HG02970 (cell line): Measurements from ENCODE around the gene JAG1.
"Not testable (repeated sequence)": the region's sequence is repeated elsewhere in the genome, so short reads cannot be mapped to it uniquely, and the experiment has no call there.

Experiments used
- ATAC-seq: cut with Tn5 transposase; IDR thresholded peaks from one replicate; pipeline ENCODE4 v1.9.1; 2021; ENCODE audit warnings: mild to moderate bottlenecking, moderate library complexity, moderate number of reproducible peaks; ENCODE audit not compliant: unreplicated experiment, low FRiP score

JAG1 gene

GRCh38 chr20:10619427-10619826 is 54.4 kb downstream of the JAG1 start:
- no peak for ATAC-seq

GRCh38 chr20:10618611-10619245 is 55.1 kb downstream of the JAG1 start:
- no peak for ATAC-seq

GRCh38 chr20:10617549-10618133 is 56.2 kb downstream of the JAG1 start:
- ATAC-seq = not testable (repeated sequence)

DNA sequence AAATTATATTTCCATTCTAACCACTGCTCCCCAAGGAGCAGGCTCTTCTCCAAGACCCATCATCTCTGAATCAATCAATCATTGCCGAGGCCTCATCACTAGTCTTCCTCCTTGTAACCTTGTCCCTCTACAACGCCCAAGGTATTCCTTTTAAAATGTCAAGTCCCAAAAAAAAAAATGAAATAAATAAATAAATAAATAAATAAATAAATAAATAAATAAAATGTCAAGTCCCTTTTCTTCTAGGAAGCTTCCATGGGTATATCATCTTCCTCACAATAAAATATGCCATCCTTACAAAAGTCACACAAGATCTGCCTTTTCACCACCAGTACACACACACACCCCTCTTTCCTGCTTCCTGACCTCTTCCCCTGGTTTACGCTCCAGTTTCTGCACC is 57.6 kb downstream of the JAG1 start:
- no peak for ATAC-seq

DNA sequence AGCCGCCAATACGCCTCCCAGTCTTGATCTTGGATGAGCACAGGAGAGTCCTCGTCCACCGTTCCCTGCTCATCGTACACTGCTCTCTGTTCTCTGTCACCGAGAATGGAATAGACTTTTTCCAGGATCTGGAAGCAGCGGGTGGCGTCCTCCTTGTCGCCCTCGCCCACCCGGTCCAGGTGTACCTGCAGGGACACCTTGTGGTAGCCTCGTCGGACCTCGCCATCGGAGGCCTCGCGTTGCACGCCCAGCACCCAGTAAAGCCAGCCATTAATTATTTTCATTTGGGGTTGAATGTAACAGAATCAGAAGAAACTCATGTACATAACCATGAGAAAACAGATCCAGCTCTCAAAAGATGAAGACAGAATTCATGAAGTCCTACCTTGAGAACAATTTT is 59.9 kb downstream of the JAG1 start:
- no peak for ATAC-seq

- not testable (repeated sequence) for ATAC-seq
These were observed 60.4 kb downstream of the JAG1 start for GRCh38 chr20:10613426-10613825.

DNA sequence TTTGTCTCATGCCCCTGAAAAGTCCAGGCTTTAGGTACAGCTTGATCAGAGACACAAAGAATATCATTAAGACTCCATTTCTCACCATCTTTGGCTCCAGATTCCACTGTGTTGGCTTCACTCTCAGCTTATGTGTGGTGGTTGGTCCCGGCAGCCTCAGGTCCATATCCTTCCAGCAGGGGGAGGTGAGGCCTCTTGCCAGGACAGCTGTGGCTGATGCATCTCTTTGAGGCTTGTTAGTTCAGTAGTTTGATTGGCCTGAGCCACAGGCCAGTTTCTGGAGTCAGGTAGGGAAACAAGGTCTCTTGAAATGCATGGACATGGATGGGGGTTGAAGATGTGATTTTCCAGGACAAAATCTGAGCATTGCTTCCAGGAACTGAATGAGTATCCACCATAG is 62.4 kb downstream of the JAG1 start:
- no peak for ATAC-seq

GRCh38 chr20:10610251-10610650 is 63.5 kb downstream of the JAG1 start:
- ATAC-seq = no peak

GRCh38 chr20:10609770-10610169 is 64.0 kb downstream of the JAG1 start:
- no peak for ATAC-seq

DNA sequence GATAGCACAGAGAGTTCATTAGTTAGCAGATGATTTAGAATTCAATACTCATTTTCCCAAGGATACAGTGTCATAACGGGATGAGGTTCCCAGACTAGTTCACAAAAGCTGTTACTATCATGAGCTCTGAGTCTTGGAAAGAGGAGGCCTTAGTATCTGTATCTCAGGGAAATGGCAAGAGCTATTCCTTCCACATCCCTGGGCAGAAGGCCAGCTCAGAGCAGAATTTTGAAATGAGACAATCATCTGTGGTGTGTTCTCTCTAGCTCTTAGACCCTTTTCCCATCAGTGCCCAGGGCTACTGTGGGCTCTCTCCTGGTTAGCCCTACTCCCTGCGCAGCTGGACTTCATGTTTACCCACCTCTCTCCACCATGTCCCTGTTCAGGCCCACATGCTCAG is 64.5 kb downstream of the JAG1 start:
- no peak for ATAC-seq

GRCh38 chr20:10605547-10606195 is 68.1 kb downstream of the JAG1 start:
- ATAC-seq = no peak

- no peak for ATAC-seq
These were observed 68.8 kb downstream of the JAG1 start for GRCh38 chr20:10604865-10605440.

GRCh38 chr20:10603971-10604864 is 69.6 kb downstream of the JAG1 start:
- no peak for ATAC-seq

- ATAC-seq = no peak
These were observed 70.4 kb downstream of the JAG1 start for GRCh38 chr20:10603378-10603777.

GRCh38 chr20:10602221-10602871 is 71.5 kb downstream of the JAG1 start:
- ATAC-seq = no peak

- ATAC-seq = no peak
These were observed 76.2 kb downstream of the JAG1 start for GRCh38 chr20:10597637-10598036.

DNA sequence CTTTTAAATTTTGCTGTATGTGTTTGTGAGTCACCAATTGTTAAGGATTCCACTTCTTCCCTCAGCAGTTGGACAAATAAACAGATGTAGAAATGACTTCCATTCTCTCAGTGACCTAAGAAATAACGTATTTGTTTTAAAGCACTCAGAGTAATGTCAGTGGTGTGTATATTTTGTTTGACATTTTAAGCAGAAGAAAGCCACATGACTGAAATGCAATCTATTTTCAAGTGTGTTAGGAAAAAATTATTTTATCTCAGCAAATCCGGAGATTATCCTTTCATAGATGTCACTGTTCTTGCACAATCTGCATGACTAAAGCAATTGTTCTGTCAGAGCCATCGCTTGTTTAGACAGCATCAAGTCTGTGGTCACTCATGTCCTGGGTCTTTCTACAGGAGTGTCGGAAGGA is 77.1 kb downstream of the JAG1 start:
- no peak for ATAC-seq

DNA sequence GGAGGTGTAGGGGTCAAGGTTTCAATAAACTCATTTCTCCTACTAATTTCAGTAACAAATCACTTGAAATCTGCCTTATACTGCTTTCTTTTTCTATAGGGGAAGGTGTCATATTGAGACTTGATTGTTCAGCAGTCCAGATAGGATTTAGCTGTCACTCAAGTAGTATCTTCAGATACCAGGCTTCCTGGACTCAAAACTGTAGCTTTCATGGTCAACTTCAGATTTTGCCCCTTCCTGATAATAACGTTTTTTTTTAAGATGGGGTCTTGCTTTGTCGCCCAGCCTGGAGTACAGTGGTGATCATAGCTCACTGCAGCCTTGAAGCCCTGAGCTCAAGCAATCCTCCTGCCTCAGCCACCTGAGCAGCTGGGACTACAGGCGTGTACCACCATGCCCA is 77.8 kb downstream of the JAG1 start:
- ATAC-seq = no peak

DNA sequence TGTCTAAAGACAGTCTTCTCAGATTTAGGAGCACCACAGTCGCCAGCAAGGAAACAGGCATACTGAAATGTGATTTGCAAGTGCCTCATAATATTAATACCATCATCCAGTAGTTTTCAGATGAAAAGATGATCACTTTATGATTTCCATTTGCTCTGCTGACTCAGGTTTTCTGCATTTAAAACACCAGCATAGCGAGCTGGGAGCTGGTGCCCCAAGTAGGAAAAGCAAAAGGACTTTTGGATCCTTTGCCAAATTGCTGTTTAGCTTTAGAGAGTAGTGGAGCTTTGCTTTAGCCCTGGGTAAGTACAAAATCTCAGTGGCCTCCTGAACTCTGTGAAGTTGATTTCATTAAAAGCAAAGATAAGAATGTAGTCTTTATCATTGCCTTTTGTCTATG is 78.5 kb downstream of the JAG1 start:
- ATAC-seq = no peak

- ATAC-seq = no peak
These were observed 79.4 kb downstream of the JAG1 start for GRCh38 chr20:10594296-10594868.
